Thyroid gland (tissue), 4 donors: Measurements from ENCODE around the gene RPTOR. TPM values are rescaled to one million over a fixed set of nuclear protein-coding genes. Genes with fewer than 3 reads are reported as not detected.

Experiments
- DNase-seq, 2 donors: peaks; one replicate each; pipeline ENCODE4 v3.0.0-alpha.2; 2019
- H3K27ac ChIP-seq, 3 donors: fragments of 200-600 bp; sonication (generic); 1 replicate in 2 of 3; 2 replicates in 1 of 3; pipeline ENCODE4 v1.5.1; 2016 to 2019; ENCODE audit warnings: mild to moderate bottlenecking in 1 of 3, moderate library complexity in 1 of 3
- H3K27me3 ChIP-seq: fragments of 200-600 bp; sonication (generic); one replicate; pipeline ENCODE4 v1.5.1; 2019
- H3K36me3 ChIP-seq, 2 donors: fragments of 200-600 bp; sonication (generic); one replicate each; pipeline ENCODE4 v1.5.1; 2016 to 2019
- H3K4me1 ChIP-seq, 2 donors: fragments of 200-600 bp; sonication (generic); one replicate each; pipeline ENCODE4 v1.5.1; 2017 to 2019
- H3K4me3 ChIP-seq, 3 donors: fragments of 200-600 bp; sonication (generic); replicated peaks in 1 of 3; 1 replicate in 2 of 3; 2 replicates in 1 of 3; pipeline ENCODE4 v1.5.1; 2016; ENCODE audit warnings: mild to moderate bottlenecking in 1 of 3
- H3K9me3 ChIP-seq: fragments of 200-600 bp; sonication (generic); one replicate; pipeline ENCODE4 v1.5.1; 2017
- CTCF ChIP-seq, 6 experiments: fragments of 200-600 bp in 3 of 6; fragments of 450-650 bp in 3 of 6; sonication (generic) in 3 of 6; IDR thresholded peaks; one replicate each; pipeline ENCODE4 v1.5.1; 2016 to 2019; ENCODE audit warnings: antibody characterized with exemption in 6 of 6, mild to moderate bottlenecking in 2 of 6, inconsistent platforms in 1 of 6, moderate library complexity in 1 of 6
- POLR2A ChIP-seq, 2 donors: fragments of 450-650 bp; IDR thresholded peaks; one replicate each; pipeline ENCODE4 v1.6.1; 2017; ENCODE audit warnings: antibody characterized with exemption in 2 of 2, mild to moderate bottlenecking in 2 of 2, moderate library complexity in 1 of 2
- WGBS, 2 donors: methylation state at CpG; one replicate each; pipeline ENCODE4 v1.1.5; 2017; 5-methylcytosine and 5-hydroxymethylcytosine counted together
- intact Hi-C: fragments of 100-400 bp; cut with DNase I; formaldehyde crosslinking; loops from one replicate; pipeline ENCODE4 v1.15.1; 2023
- total RNA-seq, 4 donors: library from RNA; depleted of rRNA; stranded (reverse); fragments of >200 nt; gene quantifications; one replicate each; pipeline ENCODE4 v1.2.3, GENCODE V29; 2016

The RPTOR gene
- total RNA-seq, 4 donors from 2014 or later: 24.2 to 58.1 (median 34.5) TPM

- no peak overlapping the region for H3K4me3 ChIP-seq
- TF ChIP-seq CTCF (IDR thresholded peaks at IDR 0.05) (no peak), POLR2A (IDR thresholded peaks at IDR 0.05) (no peak)
- no peaks in the 10 kb centered on the region for H3K27me3 ChIP-seq
- H3K27ac ChIP-seq: no peak overlapping the region
- no peaks in the 10 kb centered on the region for H3K36me3 ChIP-seq
- intact Hi-C loops: no loop called here
- H3K4me1 ChIP-seq: no peaks in the 10 kb centered on the region
- H3K9me3 ChIP-seq: no peaks in the 10 kb centered on the region
- no peak for DNase-seq
- WGBS, 2 donors: 88 to 90% methylated on average over 7 of the region's 7 CpGs
Measured at GRCh38 chr17:80731323-80731722, 186.7 kb downstream of the RPTOR start.

GRCh38 chr17:80732268-80732667 is 187.6 kb downstream of the RPTOR start:
- TF ChIP-seq POLR2A (IDR thresholded peaks at IDR 0.05) (no peak), CTCF (IDR thresholded peaks at IDR 0.05) (no peak)

GRCh38 chr17:80737106-80738019 is 192.7 kb downstream of the RPTOR start:
- TF ChIP-seq POLR2A (IDR thresholded peaks at IDR 0.05) (no peak), CTCF (IDR thresholded peaks at IDR 0.05) (no peak)
- Histone ChIP-seq H3K36me3 (no peaks in the 10 kb centered on the region), H3K27me3 (no peaks in the 10 kb centered on the region), H3K27ac (no peak overlapping the region), H3K4me1 (no peaks in the 10 kb centered on the region), H3K9me3 (no peaks in the 10 kb centered on the region), H3K4me3 (no peak overlapping the region)
- intact Hi-C loops: no loop called here
- whole genome bisulfite sequencing, 2 donors: 87 to 94% methylated on average over 17 of the region's 17 CpGs
- no peak for DNase-seq

More at GRCh38 chr17:80732268-80732667, 187.6 kb downstream of the RPTOR start:
- no peaks in the 10 kb centered on the region for H3K9me3 ChIP-seq
- H3K36me3 ChIP-seq: no peaks in the 10 kb centered on the region
- no peak for DNase-seq
- 90 to 92% methylated on average over 7 of the region's 7 CpGs for WGBS, 2 donors
- no peak overlapping the region for H3K27ac ChIP-seq
- intact Hi-C loops: no loop called here
- no peaks in the 10 kb centered on the region for H3K4me1 ChIP-seq
- no peak overlapping the region for H3K4me3 ChIP-seq
- no peaks in the 10 kb centered on the region for H3K27me3 ChIP-seq

- TF ChIP-seq POLR2A (IDR thresholded peaks at IDR 0.05): no peak
- Histone ChIP-seq H3K4me3 (no peak overlapping the region), H3K27me3 (no peaks in the 10 kb centered on the region), H3K27ac (no peak overlapping the region), H3K4me1 (no peaks in the 10 kb centered on the region), H3K36me3 (no peaks in the 10 kb centered on the region), H3K9me3 (no peaks in the 10 kb centered on the region)
- WGBS, 2 donors: 79 to 89% methylated on average over 15 to 17 of the region's 17 CpGs
- intact Hi-C loops: no loop called here
- DNase-seq: no peak
Measured at GRCh38 chr17:80738020-80738808, 193.6 kb downstream of the RPTOR start.

GRCh38 chr17:80738987-80739730 is 194.5 kb downstream of the RPTOR start:
- H3K4me1 ChIP-seq: no peaks in the 10 kb centered on the region

More at GRCh38 chr17:80738987-80739730, 194.5 kb downstream of the RPTOR start:
- TF ChIP-seq POLR2A (IDR thresholded peaks at IDR 0.05) (no peak), CTCF (IDR thresholded peaks at IDR 0.05) (no peak)
- no peak for DNase-seq
- Histone ChIP-seq H3K9me3 (no peaks in the 10 kb centered on the region), H3K4me3 (no peak overlapping the region), H3K27me3 (no peaks in the 10 kb centered on the region), H3K27ac (no peak overlapping the region), H3K36me3 (no peaks in the 10 kb centered on the region)
- intact Hi-C loops: no loop called here
- 86 to 95% methylated on average over 21 of the region's 21 CpGs for WGBS, 2 donors
